Muscle layer of colon (tissue), 2 donors: ENCODE results near the gene GAP43.

ENCODE experiments used
- H3K27ac ChIP-seq: one replicate; pipeline ENCODE4 v1.7.0; 2013; ENCODE audit warnings: low read depth, mild to moderate bottlenecking, low read length, moderate library complexity
- H3K27me3 ChIP-seq, 2 donors: one replicate each; pipeline ENCODE4 v1.7.0; 2013; ENCODE audit warnings: low read length in 2 of 2, mild to moderate bottlenecking in 2 of 2; ENCODE audit not compliant: insufficient read depth in 2 of 2, control insufficient read depth in 1 of 2
- H3K36me3 ChIP-seq: one replicate; pipeline ENCODE4 v1.7.0; 2013; ENCODE audit warnings: mild to moderate bottlenecking, low read length; ENCODE audit not compliant: insufficient read depth
- H3K4me1 ChIP-seq: one replicate; pipeline ENCODE4 v1.7.0; 2013; ENCODE audit warnings: mild to moderate bottlenecking, low read length; ENCODE audit not compliant: insufficient read depth
- H3K4me3 ChIP-seq, 2 donors: one replicate each; pipeline ENCODE4 v1.7.0; 2013; ENCODE audit warnings: low read length in 2 of 2, low read depth in 1 of 2, mild to moderate bottlenecking in 1 of 2, moderate library complexity in 1 of 2
- H3K9ac ChIP-seq: one replicate; pipeline ENCODE4 v1.7.0; 2013; ENCODE audit warnings: low read length
- H3K9me3 ChIP-seq: one replicate; pipeline ENCODE4 v1.7.0; 2013; ENCODE audit warnings: mild to moderate bottlenecking, low read length
- donor health status: abdominal sarcoma.
- donor health status: Adenocarcinoma of cecum.

GAP43 gene

GRCh38 chr3:115666920-115667737 is 43.8 kb downstream of the GAP43 start:
- H3K4me3 ChIP-seq: no peak overlapping the region
- no peaks in the 10 kb centered on the region for H3K4me1 ChIP-seq
- no peaks in the 10 kb centered on the region for H3K27me3 ChIP-seq
- no peaks in the 10 kb centered on the region for H3K36me3 ChIP-seq
- H3K9me3 ChIP-seq: no peaks in the 10 kb centered on the region
- H3K9ac ChIP-seq: no peak overlapping the region
- H3K27ac ChIP-seq: no peak overlapping the region

GRCh38 chr3:115667738-115668065 is 44.4 kb downstream of the GAP43 start:
- Histone ChIP-seq H3K36me3 (no peaks in the 10 kb centered on the region), H3K27ac (no peak overlapping the region)

GRCh38 chr3:115670911-115671310 is 47.6 kb downstream of the GAP43 start:
- Histone ChIP-seq H3K9me3 (no peaks in the 10 kb centered on the region), H3K36me3 (no peaks in the 10 kb centered on the region), H3K27me3 (no peaks in the 10 kb centered on the region), H3K4me1 (no peaks in the 10 kb centered on the region), H3K9ac (no peak overlapping the region), H3K27ac (no peak overlapping the region), H3K4me3 (no peak overlapping the region)

More at GRCh38 chr3:115667738-115668065, 44.4 kb downstream of the GAP43 start:
- Histone ChIP-seq H3K9ac (no peak overlapping the region), H3K4me3 (no peak overlapping the region), H3K9me3 (no peaks in the 10 kb centered on the region), H3K27me3 (no peaks in the 10 kb centered on the region), H3K4me1 (no peaks in the 10 kb centered on the region)

DNA sequence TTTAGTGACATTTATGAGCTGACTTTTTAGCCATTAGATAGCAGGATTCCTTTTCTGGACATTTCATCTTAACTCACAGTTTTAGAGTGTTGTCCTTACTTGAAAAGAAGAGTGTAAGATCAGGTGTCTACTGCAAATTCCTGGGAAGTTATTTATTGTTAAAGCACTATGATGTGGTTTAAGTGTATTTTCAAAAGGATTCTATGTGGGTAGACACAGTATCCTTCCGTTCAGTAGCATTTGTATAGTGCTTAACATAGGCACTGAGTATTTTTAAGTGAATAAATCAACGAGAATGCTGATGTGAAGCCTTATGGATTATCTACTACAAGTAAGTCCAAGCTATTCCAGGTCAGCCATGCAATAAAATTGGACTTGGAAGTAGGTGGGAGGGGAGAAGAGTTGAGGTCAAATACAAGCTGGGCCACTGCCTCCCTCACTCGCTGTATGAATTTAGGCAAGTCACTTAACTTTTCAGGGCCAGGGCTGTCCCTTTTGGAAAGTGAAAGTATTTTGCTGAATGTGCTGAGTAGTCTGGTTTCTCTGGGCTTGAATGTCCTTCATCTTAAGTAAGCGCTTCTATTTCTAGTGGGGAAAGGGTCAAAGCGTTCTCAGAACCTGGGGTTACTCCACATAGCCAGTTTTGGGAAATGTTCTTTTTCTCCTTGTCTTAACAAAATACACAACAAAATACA is 48.6 kb downstream of the GAP43 start:
- Histone ChIP-seq H3K9ac (no peak overlapping the region), H3K27me3 (no peaks in the 10 kb centered on the region), H3K36me3 (no peaks in the 10 kb centered on the region), H3K4me1 (no peaks in the 10 kb centered on the region), H3K27ac (no peak overlapping the region), H3K4me3 (no peak overlapping the region), H3K9me3 (no peaks in the 10 kb centered on the region)

GRCh38 chr3:115673881-115674280 is 50.6 kb downstream of the GAP43 start:
- Histone ChIP-seq H3K4me1 (no peaks in the 10 kb centered on the region), H3K27ac (no peak overlapping the region), H3K36me3 (no peaks in the 10 kb centered on the region), H3K9ac (no peak overlapping the region), H3K27me3 (no peaks in the 10 kb centered on the region), H3K9me3 (no peaks in the 10 kb centered on the region), H3K4me3 (no peak overlapping the region)

DNA sequence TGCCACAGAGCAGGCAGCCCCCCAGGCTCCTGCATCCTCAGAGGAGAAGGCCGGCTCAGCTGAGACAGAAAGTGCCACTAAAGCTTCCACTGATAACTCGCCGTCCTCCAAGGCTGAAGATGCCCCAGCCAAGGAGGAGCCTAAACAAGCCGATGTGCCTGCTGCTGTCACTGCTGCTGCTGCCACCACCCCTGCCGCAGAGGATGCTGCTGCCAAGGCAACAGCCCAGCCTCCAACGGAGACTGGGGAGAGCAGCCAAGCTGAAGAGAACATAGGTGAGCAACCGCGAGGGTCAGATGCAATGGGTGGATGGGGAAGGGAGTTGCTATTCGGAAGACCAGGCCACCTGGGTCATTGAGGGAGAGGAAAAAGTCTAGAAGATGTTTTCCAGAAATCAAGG is 53.0 kb downstream of the GAP43 start:
- Histone ChIP-seq H3K9me3 (no peaks in the 10 kb centered on the region), H3K27ac (no peak overlapping the region), H3K4me1 (no peaks in the 10 kb centered on the region), H3K36me3 (no peaks in the 10 kb centered on the region), H3K27me3 (no peaks in the 10 kb centered on the region), H3K4me3 (no peak overlapping the region), H3K9ac (no peak overlapping the region)

- Histone ChIP-seq H3K4me1 (no peaks in the 10 kb centered on the region), H3K27ac (no peak overlapping the region), H3K27me3 (no peaks in the 10 kb centered on the region), H3K9me3 (no peaks in the 10 kb centered on the region), H3K4me3 (no peak overlapping the region), H3K36me3 (no peaks in the 10 kb centered on the region), H3K9ac (no peak overlapping the region)
These were observed 57.6 kb downstream of the GAP43 start for GRCh38 chr3:115680803-115681345.

GRCh38 chr3:115681736-115682135 is 58.4 kb downstream of the GAP43 start:
- Histone ChIP-seq H3K36me3 (no peaks in the 10 kb centered on the region), H3K4me1 (no peaks in the 10 kb centered on the region), H3K27ac (no peak overlapping the region), H3K4me3 (no peak overlapping the region), H3K27me3 (no peaks in the 10 kb centered on the region), H3K9me3 (no peaks in the 10 kb centered on the region), H3K9ac (no peak overlapping the region)

DNA sequence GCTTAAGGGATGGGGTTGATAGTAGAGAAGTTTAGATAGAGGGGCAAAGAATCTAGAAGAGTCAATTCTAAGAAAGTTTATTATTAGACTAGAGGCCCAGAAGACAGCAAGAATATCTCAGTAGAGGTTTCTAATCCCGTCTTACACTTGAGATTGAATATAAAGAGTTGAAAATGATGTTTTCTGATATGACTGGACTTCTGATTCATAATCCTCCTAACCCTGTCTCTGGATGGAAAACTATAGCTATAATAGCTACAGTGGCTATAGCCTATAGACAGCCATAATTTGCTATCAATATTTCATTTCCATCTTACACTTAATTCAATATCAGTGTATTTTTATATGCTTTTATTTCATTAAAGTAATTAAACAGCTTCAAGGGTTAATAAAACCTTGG is 60.0 kb downstream of the GAP43 start:
- H3K9ac ChIP-seq: no peak overlapping the region
- no peaks in the 10 kb centered on the region for H3K27me3 ChIP-seq
- no peak overlapping the region for H3K27ac ChIP-seq
- no peaks in the 10 kb centered on the region for H3K9me3 ChIP-seq
- H3K4me3 ChIP-seq: no peak overlapping the region
- no peaks in the 10 kb centered on the region for H3K4me1 ChIP-seq
- H3K36me3 ChIP-seq: no peaks in the 10 kb centered on the region

DNA sequence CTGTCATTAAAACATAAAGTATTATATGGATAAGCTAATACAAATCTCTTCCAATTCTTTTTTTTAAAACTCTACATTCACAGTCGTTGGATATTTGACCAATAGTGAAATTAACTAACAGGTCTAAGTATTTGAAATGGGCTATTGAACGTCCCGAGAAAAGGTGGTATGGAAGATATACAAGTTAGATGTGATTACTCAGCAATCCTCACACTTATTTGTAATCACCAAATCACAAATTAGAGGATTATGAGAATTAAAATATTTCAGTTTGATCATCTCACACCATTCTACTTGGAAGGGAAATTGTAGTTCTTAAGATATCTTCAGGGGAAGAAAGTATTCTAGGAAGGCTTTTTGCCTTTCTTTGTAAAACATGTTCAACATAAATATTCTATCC is 60.5 kb downstream of the GAP43 start:
- H3K4me3 ChIP-seq: no peak overlapping the region
- no peaks in the 10 kb centered on the region for H3K27me3 ChIP-seq
- H3K4me1 ChIP-seq: no peaks in the 10 kb centered on the region
- H3K9ac ChIP-seq: no peak overlapping the region
- H3K9me3 ChIP-seq: no peaks in the 10 kb centered on the region
- no peak overlapping the region for H3K27ac ChIP-seq
- H3K36me3 ChIP-seq: no peaks in the 10 kb centered on the region

DNA sequence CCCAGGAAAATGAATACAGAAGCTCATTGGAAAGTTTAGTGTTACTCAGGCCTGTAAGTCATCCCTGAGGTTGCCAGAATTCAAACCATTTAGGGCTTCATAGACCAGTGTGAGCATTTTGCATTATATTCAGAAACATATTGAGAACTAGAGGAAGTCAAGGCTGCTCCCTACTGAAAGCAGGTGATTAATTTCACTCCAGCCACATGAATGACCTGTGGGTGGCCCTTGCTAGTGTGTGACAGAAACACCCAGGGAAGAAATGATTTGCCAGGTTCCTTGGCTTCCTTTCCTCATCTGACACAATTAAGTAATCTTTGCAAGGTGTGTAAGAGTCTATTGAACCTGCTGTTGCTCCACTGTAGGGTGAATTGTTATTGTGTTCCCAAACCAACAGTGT is 61.8 kb downstream of the GAP43 start:
- H3K27ac ChIP-seq: no peak overlapping the region
- no peaks in the 10 kb centered on the region for H3K4me1 ChIP-seq
- H3K9ac ChIP-seq: no peak overlapping the region
- no peaks in the 10 kb centered on the region for H3K27me3 ChIP-seq
- H3K4me3 ChIP-seq: no peak overlapping the region
- no peaks in the 10 kb centered on the region for H3K9me3 ChIP-seq
- H3K36me3 ChIP-seq: no peaks in the 10 kb centered on the region
